Fibroblast of mammary gland (primary cell): Measurements from ENCODE around the gene HSBP1L1.

Experiments
- DNase-seq: peaks from one replicate; pipeline ENCODE4 v3.0.0-alpha.2; 2010; ENCODE audit warnings: low read depth
- H3K4me3 ChIP-seq: 2 replicates; pipeline ENCODE4 v1.5.1; 2011; ENCODE audit warnings: low read depth, mild to moderate bottlenecking, low read length, moderate library complexity; ENCODE audit not compliant: control insufficient read depth
- CTCF ChIP-seq: conservative IDR thresholded peaks from 2 replicates; pipeline ENCODE4 v1.5.1; 2011; ENCODE audit warnings: low read depth, low read length, inconsistent platforms; ENCODE audit not compliant: control insufficient read depth, insufficient read depth

HSBP1L1 gene

GRCh38 chr18:79926306-79926705 is 38.1 kb upstream of the HSBP1L1 start:
- no peak for DNase-seq
- no peak for TF ChIP-seq CTCF
- no peak overlapping the region for H3K4me3 ChIP-seq

- no peak for DNase-seq
- H3K4me3 ChIP-seq = no peak overlapping the region
- TF ChIP-seq CTCF = no peak
Observed at GRCh38 chr18:79926715-79927606, 37.5 kb upstream of the HSBP1L1 start.

GRCh38 chr18:79927607-79928562 is 36.6 kb upstream of the HSBP1L1 start:
- no peak for TF ChIP-seq CTCF
- no peak overlapping the region for H3K4me3 ChIP-seq
- DNase-seq = no peak

- DNase-seq = no peak
- TF ChIP-seq CTCF = no peak
- H3K4me3 ChIP-seq = no peak overlapping the region
Observed at GRCh38 chr18:79928563-79928960, 35.9 kb upstream of the HSBP1L1 start.

GRCh38 chr18:79930020-79930642 is 34.3 kb upstream of the HSBP1L1 start:
- no peak for TF ChIP-seq CTCF
- H3K4me3 ChIP-seq = no peak overlapping the region
- peak; percentile 21 for DNase-seq

- no peak for DNase-seq
- no peak for TF ChIP-seq CTCF
- no peak overlapping the region for H3K4me3 ChIP-seq
Observed at GRCh38 chr18:79931475-79931874, 33.0 kb upstream of the HSBP1L1 start.
